ENCODE results near the gene PXN. TPM values are rescaled to one million over a fixed set of nuclear protein-coding genes. Genes with fewer than 3 reads are reported as not detected.

Gene PXN
- polyA plus RNA-seq, 2 of the 4 experiments (the other 2 are of a cell fraction): 40.1 to 97.0 TPM

DNA sequence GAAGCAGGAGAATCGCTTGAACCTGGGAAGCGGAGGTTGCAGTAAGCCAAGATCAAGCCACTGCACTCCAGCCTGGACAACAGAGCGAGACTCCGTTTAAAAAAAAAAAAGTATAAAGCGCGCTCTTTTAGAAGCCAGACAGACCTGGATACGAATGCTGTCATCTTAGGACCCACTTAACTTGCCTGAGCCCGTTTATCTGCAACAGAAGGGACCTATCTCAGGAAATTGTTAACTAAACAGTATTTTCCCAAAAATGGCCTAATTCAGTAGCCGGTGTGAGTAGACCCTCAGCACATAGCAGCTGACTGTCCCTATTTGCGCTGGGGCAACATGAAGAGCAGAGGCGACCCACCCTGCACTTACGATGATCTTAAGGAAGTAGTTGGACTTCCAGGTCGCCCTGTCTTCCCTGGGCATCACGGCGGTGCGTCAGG lies 65.1 kb downstream of the PXN start:
- peak overlapping the region; percentile 93 for H3K4me3 ChIP-seq
- FAIRE-seq: no peak
- no peak; a peak in 1 of 6 replicates for ATAC-seq
- DNase-seq (ENCODE audit: low read depth in 1 of 2, low spot score in 1 of 2): no peak
- H3K4me2 ChIP-seq: peak overlapping the region; percentile 99
- ChIA-PET POLR2A (interaction anchor here (1.0 to 5.9 kb wide), 16 partner anchors 10 to 117 kb away, joined by 5 to 132 read pairs (median 22); partner anchors contain the start of genes PXN, RNU4-1, RNU4-2 and SIRT4), CTCF (interaction anchor here (0.6 to 18.1 kb wide), 15 partner anchors 8 to 319 kb away, joined by 3 to 308 read pairs (median 4); partner anchors contain the start of gene PXN)
- H3K4me1 ChIP-seq: peaks cover 38% of the 10 kb centered on the region
- WGBS (ENCODE audit: missing lambda C conversion rate): 2% methylated on average over 16 of the region's 16 CpGs
- no peak for TF ChIP-seq ESRRA (IDR thresholded peaks at IDR 0.05; ENCODE audit: borderline replicate concordance, low read length)
- TF ChIP-seq HEYL (CRISPR knock-in tag; IDR thresholded peaks at IDR 0.05): no peak
- no peak for TF ChIP-seq HOXB5 (CRISPR knock-in tag; IDR thresholded peaks at IDR 0.05)
- TF ChIP-seq FOXS1 (CRISPR knock-in tag; IDR thresholded peaks at IDR 0.05): no peak
- no peak for TF ChIP-seq EHF (CRISPR knock-in tag; IDR thresholded peaks at IDR 0.05)
- TF ChIP-seq, protein P1, sequence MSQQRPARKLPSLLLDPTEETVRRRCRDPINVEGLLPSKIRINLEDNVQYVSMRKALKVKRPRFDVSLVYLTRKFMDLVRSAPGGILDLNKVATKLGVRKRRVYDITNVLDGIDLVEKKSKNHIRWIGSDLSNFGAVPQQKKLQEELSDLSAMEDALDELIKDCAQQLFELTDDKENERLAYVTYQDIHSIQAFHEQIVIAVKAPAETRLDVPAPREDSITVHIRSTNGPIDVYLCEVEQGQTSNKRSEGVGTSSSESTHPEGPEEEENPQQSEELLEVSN (IDR thresholded peaks at IDR 0.05; ENCODE audit: borderline replicate concordance, low read depth): no peak
- no peak for TF ChIP-seq ZFP36 (IDR thresholded peaks at IDR 0.05; ENCODE audit: borderline replicate concordance, partially characterized antibody)
- no peak for TF ChIP-seq EHMT2 (IDR thresholded peaks at IDR 0.05; ENCODE audit: low read depth)
- TF ChIP-seq, protein P2, sequence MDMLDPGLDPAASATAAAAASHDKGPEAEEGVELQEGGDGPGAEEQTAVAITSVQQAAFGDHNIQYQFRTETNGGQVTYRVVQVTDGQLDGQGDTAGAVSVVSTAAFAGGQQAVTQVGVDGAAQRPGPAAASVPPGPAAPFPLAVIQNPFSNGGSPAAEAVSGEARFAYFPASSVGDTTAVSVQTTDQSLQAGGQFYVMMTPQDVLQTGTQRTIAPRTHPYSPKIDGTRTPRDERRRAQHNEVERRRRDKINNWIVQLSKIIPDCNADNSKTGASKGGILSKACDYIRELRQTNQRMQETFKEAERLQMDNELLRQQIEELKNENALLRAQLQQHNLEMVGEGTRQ (IDR thresholded peaks at IDR 0.05): no peak
- TF ChIP-seq CHD2 (IDR thresholded peaks at IDR 0.05; ENCODE audit: low read length, partially characterized antibody): no peak
- TF ChIP-seq RAD21 (conservative IDR thresholded peaks at IDR 0.05 in 1 of 2, IDR thresholded peaks at IDR 0.05 in 1 of 2): no peak
- H3K9me3 ChIP-seq: no peaks in the 10 kb centered on the region
- peak overlapping the region; percentile 92 for H3K27ac ChIP-seq

DNA sequence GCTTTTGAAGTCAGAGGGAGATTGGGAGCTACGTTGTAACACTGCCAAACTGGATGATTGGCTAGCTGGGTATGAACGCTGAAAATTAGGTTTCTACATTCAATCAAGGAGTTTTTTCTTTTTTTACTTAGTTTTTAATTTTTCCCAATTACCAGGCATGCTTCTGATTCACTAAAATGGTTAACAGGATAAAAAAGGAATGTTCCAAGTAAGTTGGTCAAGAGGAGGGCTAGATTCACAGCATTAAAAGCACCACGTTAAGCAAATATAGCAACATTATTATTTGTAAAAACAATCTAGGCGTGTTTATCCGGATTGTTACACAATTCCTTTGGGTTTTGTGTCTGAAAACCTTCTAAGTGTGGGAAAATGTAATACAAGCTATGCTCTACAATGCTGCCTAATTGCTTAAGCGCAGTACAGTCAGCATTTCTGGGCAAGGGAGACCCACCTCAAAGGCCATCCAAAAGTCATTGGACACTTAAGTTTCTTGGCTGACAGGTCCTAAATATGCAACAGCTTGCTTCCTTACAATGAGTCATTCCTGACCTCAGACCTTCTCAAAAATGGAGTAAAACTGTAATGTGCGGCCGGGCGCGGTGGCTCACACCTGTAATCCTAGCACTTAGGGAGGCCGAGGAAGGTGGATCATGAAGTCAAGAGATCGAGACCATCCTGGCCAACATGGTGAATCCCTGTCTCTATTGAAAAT lies 65.8 kb downstream of the PXN start:
- Histone ChIP-seq H3K4me1 (peaks cover 43% of the 10 kb centered on the region), H3K9me3 (no peaks in the 10 kb centered on the region), H3K4me3 (peak overlapping the region; percentile 93), H3K4me2 (peak overlapping the region; percentile 99), H3K27ac (peak overlapping the region; percentile 92)
- FAIRE-seq (no peak), DNase-seq (ENCODE audit: low read depth in 1 of 2, low spot score in 1 of 2) (no peak), ATAC-seq (no peak)
- POLR2A ChIA-PET: interaction anchor here (1.7 to 5.9 kb wide), 7 partner anchors 17 to 92 kb away, joined by 15 to 132 read pairs (median 30); partner anchors contain the start of genes RNU4-1 and RNU4-2
- TF ChIP-seq RARB (CRISPR knock-in tag; IDR thresholded peaks at IDR 0.05) (peak; percentile 7; the same call in 1 of the 2 replicates), FOSL2 (IDR thresholded peaks at IDR 0.05) (no peak), FOSL2 (CRISPR knock-in tag; IDR thresholded peaks at IDR 0.05) (peak; percentile 55), CEBPB (IDR thresholded peaks at IDR 0.05) (peak in 1 of 2 experiments; percentile 30; a peak in 1 of 4 replicates), JUNB (IDR thresholded peaks at IDR 0.05) (no peak), CBX8 (IDR thresholded peaks at IDR 0.05) (no peak), MAFK (IDR thresholded peaks at IDR 0.05; ENCODE audit: partially characterized antibody) (peak; percentile 37), FOSB (CRISPR knock-in tag; IDR thresholded peaks at IDR 0.05) (peak; percentile 88), HOXA7 (CRISPR knock-in tag; IDR thresholded peaks at IDR 0.05) (peak; percentile 45; the same call in 1 of the 2 replicates), GATA3 (IDR thresholded peaks at IDR 0.05; ENCODE audit: borderline replicate concordance) (0 out of 2 replicates have a peak, but pooled peaks have one; percentile 26)
- TF ChIP-seq, protein P3, sequence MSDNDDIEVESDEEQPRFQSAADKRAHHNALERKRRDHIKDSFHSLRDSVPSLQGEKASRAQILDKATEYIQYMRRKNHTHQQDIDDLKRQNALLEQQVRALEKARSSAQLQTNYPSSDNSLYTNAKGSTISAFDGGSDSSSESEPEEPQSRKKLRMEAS (IDR thresholded peaks at IDR 0.05): peak; percentile 13; the same call in 1 of the 2 replicates
- CTCF ChIA-PET: interaction anchor here (1.0 to 18.1 kb wide), 3 partner anchors 25 to 78 kb away, joined by 3 to 308 read pairs (median 4); no protein-coding TSS in a partner anchor
- 2% methylated on average over 12 of the region's 12 CpGs for WGBS (ENCODE audit: missing lambda C conversion rate)

DNA sequence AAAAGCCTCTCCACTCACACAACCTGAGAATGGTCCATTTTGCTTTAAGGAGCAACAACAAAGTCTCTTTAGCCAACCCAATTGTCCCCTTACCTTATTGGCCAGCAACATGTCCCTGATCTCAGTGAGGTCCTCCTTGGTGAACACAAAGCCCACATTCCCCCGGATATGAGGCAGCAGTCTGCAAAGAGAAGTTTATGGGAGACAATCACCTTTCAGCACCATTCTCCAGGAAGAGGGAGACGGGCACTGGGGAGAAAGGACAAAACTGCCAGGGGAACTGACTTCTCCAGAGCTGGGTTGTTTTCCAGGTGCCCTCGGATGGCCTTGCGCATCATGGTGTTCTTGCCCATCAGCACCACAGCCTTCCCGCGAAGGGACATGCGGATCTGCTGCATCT lies 66.5 kb downstream of the PXN start:
- POLR2A ChIA-PET: interaction anchor here (5.9 kb wide), 1 partner anchor 30 kb away, joined by 132 read pairs; no protein-coding TSS in a partner anchor
- H3K4me3 ChIP-seq: peak overlapping the region; percentile 93
- H3K4me2 ChIP-seq: peak overlapping the region; percentile 99
- DNase-seq (ENCODE audit: low read depth in 1 of 2, low spot score in 1 of 2) (no peak), FAIRE-seq (no peak), ATAC-seq (no peak)
- H3K4me1 ChIP-seq: peaks cover 43% of the 10 kb centered on the region
- CTCF ChIA-PET: interaction anchor here (1.0 to 18.1 kb wide), 2 partner anchors 26 to 65 kb away, joined by 4 to 308 read pairs; no protein-coding TSS in a partner anchor
- whole genome bisulfite sequencing (ENCODE audit: missing lambda C conversion rate): 40% methylated on average over 7 of the region's 7 CpGs
- H3K27ac ChIP-seq: peak overlapping the region; percentile 92; a peak in 5 of 6 replicates
- TF ChIP-seq JUN (IDR thresholded peaks at IDR 0.05) (0 out of 5 replicates have a peak, but pooled peaks of 1 of the 2 experiments have one; percentile 26), BHLHE40 (IDR thresholded peaks at IDR 0.05; ENCODE audit: low read depth, low read length) (no peak)
- no peaks in the 10 kb centered on the region for H3K9me3 ChIP-seq

All from A549 (cell line).